Mucosa of stomach (tissue), 1 donor: ENCODE results near the gene KCNA2.

ENCODE experiments used
- H3K27me3 ChIP-seq: one replicate; pipeline ENCODE4 v1.7.0; 2013; ENCODE audit warnings: mild to moderate bottlenecking, low read length; ENCODE audit not compliant: control insufficient read depth, insufficient read depth
- H3K36me3 ChIP-seq: one replicate; pipeline ENCODE4 v1.7.0; 2013; ENCODE audit warnings: low read length; ENCODE audit not compliant: control insufficient read depth, insufficient read depth
- H3K4me1 ChIP-seq: one replicate; pipeline ENCODE4 v1.7.0; 2013; ENCODE audit warnings: mild to moderate bottlenecking, low read length; ENCODE audit not compliant: control insufficient read depth, insufficient read depth
- H3K4me3 ChIP-seq: one replicate; pipeline ENCODE4 v1.7.0; 2013; ENCODE audit warnings: low read length
- H3K9ac ChIP-seq: one replicate; pipeline ENCODE4 v1.7.0; 2013; ENCODE audit warnings: mild to moderate bottlenecking, low read length, moderate library complexity
- H3K9me3 ChIP-seq: one replicate; pipeline ENCODE4 v1.7.0; 2013; ENCODE audit warnings: mild to moderate bottlenecking, low read length, moderate library complexity; ENCODE audit not compliant: control insufficient read depth
- donor health status: Pancreatic carcinoma.

The KCNA2 gene

DNA sequence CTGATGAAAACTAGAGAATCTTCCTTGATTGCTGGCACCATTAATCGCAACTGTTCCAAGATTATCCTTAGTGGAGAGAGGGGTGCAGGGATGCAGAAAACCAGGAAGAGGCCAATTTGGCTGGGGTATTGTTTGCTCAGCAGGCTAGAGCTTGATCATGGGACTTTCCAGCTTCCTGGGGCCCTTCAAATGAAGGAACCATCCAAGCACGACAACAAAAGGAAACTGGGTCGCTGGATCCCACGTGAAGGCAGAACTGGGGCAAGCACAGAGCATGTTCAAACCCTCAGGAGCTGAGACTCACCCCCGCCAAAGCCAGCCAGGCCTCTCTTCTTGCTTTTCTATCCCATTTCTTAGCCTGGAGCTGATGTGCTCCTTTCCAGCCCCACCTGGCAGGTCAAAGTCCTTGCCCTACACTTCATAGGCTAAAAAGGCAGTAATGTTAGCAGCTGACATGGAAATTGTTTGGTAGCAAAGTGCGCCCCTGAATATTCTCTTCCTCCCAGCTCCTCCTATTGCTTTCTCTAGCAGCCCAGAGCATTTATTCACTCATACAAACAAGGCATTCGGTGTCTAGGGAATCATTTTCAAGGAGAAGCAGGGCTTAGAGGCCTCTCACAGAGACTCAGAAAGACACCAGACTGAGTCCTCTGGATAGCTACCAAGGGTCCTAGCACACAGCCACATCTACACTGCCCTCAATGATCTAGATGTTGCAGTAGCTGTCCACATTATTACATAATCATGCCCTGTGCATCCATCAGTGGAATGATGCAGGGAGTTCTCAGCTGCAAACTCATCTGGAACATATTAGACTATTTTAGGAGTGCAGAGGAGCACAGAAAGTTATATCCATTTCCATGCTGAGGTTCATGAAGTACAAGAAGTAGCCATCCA, 11.5 kb downstream of the KCNA2 start:
- H3K9ac ChIP-seq: no peak overlapping the region
- no peaks in the 10 kb centered on the region for H3K4me1 ChIP-seq
- H3K9me3 ChIP-seq: no peaks in the 10 kb centered on the region
- H3K4me3 ChIP-seq: no peak overlapping the region
- no peaks in the 10 kb centered on the region for H3K27me3 ChIP-seq
- H3K36me3 ChIP-seq: no peaks in the 10 kb centered on the region

DNA sequence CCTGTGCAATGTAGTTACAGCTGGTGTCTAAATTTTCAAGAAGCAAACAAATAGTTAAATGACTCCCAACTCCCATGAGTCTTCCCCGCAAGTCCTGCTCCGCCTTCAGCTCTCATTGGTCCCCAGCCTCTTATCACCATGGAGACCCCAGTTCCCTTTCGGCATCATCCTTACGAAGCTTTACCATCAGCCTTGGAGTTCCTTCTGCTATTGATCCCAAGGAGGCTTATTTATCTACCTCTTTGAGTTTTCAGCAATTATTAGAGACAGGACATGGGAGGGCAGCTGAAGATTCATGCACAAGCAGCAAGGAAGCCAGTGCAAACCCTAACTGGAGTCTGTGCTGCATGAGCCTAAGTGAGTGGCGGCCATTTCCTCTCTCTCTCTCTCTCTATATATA, 12.3 kb downstream of the KCNA2 start:
- H3K36me3 ChIP-seq: no peaks in the 10 kb centered on the region
- H3K9ac ChIP-seq: no peak overlapping the region
- H3K9me3 ChIP-seq: no peaks in the 10 kb centered on the region
- no peaks in the 10 kb centered on the region for H3K4me1 ChIP-seq
- H3K27me3 ChIP-seq: no peaks in the 10 kb centered on the region
- no peak overlapping the region for H3K4me3 ChIP-seq

DNA sequence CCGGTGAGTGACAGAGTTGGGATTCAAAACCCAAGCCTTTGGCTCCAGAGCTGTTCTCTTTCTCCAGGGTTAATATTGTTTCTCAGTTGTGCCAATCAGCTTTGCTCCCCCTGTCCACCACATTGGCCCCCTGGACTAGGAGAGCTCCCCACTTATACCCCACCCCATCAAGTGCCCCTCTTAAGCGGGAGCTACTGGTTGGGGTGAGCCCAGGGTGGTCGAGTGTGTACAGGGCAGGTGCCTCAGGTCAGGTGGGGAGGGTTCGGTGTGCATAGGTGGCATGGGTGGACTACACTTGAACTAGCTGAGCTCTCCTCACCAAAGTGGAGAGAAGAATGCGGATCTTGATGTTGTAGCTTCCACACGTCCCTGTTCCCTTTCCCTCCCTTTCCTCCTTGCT, 14.2 kb downstream of the KCNA2 start:
- H3K9ac ChIP-seq: no peak overlapping the region
- no peaks in the 10 kb centered on the region for H3K4me1 ChIP-seq
- H3K36me3 ChIP-seq: no peaks in the 10 kb centered on the region
- H3K9me3 ChIP-seq: no peaks in the 10 kb centered on the region
- no peak overlapping the region for H3K4me3 ChIP-seq
- H3K27me3 ChIP-seq: no peaks in the 10 kb centered on the region

DNA sequence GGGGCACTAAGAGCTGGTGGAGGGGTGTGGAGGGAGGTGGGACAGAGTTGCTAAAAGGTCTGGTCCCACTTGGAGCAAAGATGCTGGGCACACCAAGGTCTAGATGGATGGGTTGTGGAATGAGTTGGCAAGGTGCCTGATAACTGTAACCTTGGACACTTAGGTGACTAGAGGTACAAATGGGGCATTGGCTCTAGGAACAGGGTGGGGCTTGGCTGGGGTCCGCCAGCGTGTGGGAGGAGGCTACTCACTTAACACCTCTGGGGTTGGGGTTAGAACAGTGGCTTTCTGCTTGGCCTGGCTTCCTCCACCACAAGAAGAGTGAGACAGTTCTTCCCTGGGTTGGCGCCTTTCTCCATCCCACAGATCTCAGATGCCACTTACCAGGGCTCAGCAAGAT, 17.2 kb downstream of the KCNA2 start:
- Histone ChIP-seq H3K9ac (no peak overlapping the region), H3K4me1 (no peaks in the 10 kb centered on the region), H3K4me3 (no peak overlapping the region), H3K36me3 (no peaks in the 10 kb centered on the region), H3K27me3 (no peaks in the 10 kb centered on the region), H3K9me3 (no peaks in the 10 kb centered on the region)

DNA sequence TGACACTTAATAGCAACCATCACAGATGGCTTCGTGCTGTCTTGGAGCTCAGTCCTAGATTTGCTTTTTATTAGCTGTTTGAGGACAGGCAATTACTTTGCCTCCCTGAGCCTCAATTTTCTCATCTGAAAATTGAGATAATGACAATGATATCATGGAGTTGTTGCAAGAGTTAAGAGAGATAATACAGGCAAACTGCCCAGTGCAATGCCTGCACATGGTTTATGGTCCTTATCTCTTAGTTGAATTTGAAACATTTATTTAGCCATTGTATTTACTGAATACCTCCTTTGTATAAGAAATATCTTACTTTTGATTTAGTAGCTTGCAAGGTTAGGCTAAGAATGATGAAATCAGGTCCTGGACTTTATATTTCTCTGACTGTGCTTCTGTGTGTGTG, 17.7 kb downstream of the KCNA2 start:
- no peaks in the 10 kb centered on the region for H3K9me3 ChIP-seq
- H3K4me3 ChIP-seq: no peak overlapping the region
- no peaks in the 10 kb centered on the region for H3K36me3 ChIP-seq
- no peaks in the 10 kb centered on the region for H3K27me3 ChIP-seq
- no peaks in the 10 kb centered on the region for H3K4me1 ChIP-seq
- no peak overlapping the region for H3K9ac ChIP-seq

DNA sequence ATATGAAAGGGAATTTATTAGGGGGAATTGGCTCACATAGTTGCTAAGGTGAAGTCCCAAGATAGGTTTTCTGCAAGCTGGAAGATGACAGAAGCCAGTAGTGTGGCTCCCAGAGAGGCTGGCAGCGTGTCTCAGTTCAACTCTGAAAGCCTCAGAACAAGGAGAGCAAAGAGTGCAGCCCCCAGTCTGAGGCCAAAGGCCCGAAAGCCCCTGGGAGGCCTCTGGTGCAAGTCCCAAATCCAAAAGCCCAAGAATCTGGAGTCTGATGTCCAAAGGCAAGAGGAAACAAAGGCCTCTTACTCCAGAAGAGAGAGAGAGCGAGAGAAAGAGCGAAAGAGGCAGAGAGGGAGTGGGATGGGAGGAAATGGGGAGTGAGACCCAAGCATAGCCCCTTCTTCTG, 18.3 kb downstream of the KCNA2 start:
- Histone ChIP-seq H3K9ac (no peak overlapping the region), H3K9me3 (no peaks in the 10 kb centered on the region), H3K4me1 (no peaks in the 10 kb centered on the region), H3K4me3 (no peak overlapping the region), H3K27me3 (no peaks in the 10 kb centered on the region), H3K36me3 (no peaks in the 10 kb centered on the region)

DNA sequence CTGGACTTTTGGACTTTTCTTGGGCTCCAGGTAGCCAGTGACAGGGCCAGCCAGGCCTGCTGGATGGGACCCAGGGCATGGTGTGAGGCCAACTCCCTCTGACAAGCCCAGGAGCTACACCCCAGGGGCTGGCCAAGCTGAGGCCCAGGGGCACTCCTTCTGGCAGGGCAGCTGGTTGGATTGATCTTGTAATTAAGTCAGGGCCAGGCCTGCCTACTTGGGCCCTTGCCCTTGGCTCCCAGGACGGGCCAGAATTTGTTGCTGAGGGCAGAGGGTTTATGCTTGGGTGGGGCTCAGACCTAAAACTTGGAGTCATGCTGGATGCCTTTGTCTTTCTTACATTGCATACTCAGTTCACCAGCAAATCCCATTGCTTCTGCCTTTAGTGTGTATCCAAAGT, 20.7 kb downstream of the KCNA2 start:
- H3K9ac ChIP-seq: no peak overlapping the region
- H3K27me3 ChIP-seq: no peaks in the 10 kb centered on the region
- no peaks in the 10 kb centered on the region for H3K36me3 ChIP-seq
- H3K4me1 ChIP-seq: no peaks in the 10 kb centered on the region
- no peak overlapping the region for H3K4me3 ChIP-seq
- H3K9me3 ChIP-seq: no peaks in the 10 kb centered on the region

DNA sequence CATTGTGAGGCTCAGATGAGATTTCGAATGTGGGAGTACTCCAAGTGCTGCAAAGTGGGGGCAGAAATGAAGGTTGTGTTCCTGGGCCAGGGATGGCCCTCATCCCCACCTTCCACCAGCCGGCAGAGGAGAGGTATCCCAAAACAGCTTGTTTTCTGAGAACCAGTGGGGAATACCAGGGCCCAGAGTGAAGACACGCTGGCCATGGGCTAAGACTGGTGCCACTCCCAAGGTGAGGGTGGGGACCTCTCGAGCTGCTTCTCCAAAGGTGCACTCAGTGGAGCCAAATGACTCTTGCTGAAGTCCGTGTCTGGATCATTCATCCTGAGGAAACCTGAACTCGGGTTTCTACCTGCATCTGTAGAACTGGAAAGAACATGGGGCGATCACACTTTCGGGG, 22.1 kb downstream of the KCNA2 start:
- Histone ChIP-seq H3K4me1 (no peaks in the 10 kb centered on the region), H3K4me3 (no peak overlapping the region), H3K36me3 (no peaks in the 10 kb centered on the region), H3K9me3 (no peaks in the 10 kb centered on the region), H3K27me3 (no peaks in the 10 kb centered on the region), H3K9ac (no peak overlapping the region)

DNA sequence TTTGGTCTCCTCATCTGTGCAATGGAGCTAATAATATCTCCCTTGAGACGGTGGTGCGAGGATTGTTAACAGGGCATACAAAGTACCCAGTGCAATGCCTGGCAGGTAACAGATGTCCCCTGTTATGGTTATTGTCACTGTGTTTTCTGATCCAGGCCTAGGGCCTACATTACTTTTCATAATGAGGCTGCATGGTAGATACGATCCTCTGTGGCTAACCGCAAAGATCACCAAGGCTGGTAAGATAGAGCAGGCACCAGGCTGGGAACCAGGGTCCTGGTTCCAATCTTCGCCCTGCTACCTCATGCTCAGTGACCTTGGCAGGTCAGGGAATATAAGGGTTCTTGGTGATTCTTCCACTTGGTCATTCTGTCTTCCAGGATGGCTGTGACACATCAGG, 22.7 kb downstream of the KCNA2 start:
- Histone ChIP-seq H3K9ac (no peak overlapping the region), H3K4me3 (no peak overlapping the region), H3K36me3 (no peaks in the 10 kb centered on the region), H3K9me3 (no peaks in the 10 kb centered on the region), H3K27me3 (no peaks in the 10 kb centered on the region), H3K4me1 (no peaks in the 10 kb centered on the region)

DNA sequence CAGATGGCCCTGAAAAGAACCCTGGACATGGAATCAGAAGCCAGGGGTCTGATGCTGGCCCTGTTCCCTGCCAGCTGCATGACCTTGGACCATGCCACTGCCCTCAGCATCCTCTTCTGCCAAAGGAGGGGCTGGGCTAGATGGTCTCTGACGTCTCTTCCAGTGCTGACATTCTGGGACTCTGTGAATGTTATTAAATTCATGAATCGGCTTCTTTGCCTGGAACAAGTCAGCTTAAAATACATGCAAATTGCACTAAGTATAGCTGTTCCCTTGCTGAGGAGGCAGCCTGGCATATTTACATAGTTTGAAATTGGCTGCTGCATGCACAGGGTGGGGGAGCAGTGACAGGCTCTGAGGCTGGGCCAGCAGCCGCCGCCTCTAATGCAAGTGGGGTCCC, 23.8 kb downstream of the KCNA2 start:
- Histone ChIP-seq H3K36me3 (no peaks in the 10 kb centered on the region), H3K9ac (no peak overlapping the region), H3K4me1 (no peaks in the 10 kb centered on the region), H3K9me3 (no peaks in the 10 kb centered on the region), H3K4me3 (no peak overlapping the region), H3K27me3 (no peaks in the 10 kb centered on the region)

DNA sequence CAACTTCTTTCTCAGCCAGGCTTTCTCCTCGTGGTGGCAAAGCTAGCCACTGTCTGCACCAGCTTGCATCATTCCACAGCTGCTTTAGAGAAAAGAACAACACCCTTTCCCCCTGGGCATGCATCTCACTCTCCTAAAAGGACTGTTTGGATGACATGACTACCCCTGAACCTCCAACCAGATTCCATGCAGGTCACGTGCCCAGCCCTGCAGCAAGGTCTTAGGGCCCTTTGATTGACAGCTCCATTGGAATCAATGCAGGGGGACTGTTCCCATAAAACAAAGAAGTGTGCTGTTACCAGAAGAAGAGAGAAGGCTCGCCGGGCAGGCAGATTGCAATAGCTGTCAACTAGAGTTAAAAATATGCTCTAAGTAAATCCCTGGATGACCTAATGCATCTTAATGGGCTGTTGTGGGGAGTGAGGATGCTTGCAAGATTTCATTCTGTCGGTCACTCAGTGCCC, 24.4 kb downstream of the KCNA2 start:
- Histone ChIP-seq H3K9ac (no peak overlapping the region), H3K4me3 (no peak overlapping the region)

DNA sequence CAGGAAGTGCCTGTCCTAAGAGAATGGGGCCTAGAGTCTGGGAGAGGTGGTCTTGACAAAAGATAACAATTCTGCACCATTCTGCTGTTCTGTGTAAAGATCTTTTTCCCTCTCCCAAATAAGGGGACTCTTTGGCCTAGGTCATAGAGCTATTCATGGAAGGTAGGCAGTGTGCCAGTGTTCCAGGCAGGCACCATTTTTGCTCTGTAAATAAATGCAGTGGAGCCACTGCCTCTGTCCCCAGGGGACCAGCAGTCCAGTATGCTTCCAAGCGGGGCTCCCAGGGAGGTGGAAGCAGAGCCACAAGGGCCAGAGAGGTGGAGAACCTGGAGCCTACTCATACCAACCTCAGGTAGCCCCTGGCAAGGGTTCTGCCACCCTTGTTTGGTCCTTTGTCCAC, 25.9 kb downstream of the KCNA2 start:
- Histone ChIP-seq H3K36me3 (no peaks in the 10 kb centered on the region), H3K4me3 (no peak overlapping the region), H3K4me1 (no peaks in the 10 kb centered on the region), H3K9ac (no peak overlapping the region), H3K27me3 (no peaks in the 10 kb centered on the region), H3K9me3 (no peaks in the 10 kb centered on the region)

More for the DNA sequence above, 24.4 kb downstream of the KCNA2 start:
- Histone ChIP-seq H3K36me3 (no peaks in the 10 kb centered on the region), H3K9me3 (no peaks in the 10 kb centered on the region), H3K27me3 (no peaks in the 10 kb centered on the region), H3K4me1 (no peaks in the 10 kb centered on the region)
